HCT116 (cell line): ENCODE results near the gene HHATL.

Experiments used
- CTCF ChIP-seq, 3 experiments: fragments of 200-600 bp in 1 of 3; sonication (generic) in 1 of 3; IDR thresholded peaks in 2 of 3; conservative IDR thresholded peaks in 1 of 3; 2 replicates each; pipeline ENCODE4 v1.5.1; 2012 to 2017; ENCODE audit warnings: low read depth in 2 of 3, low read length in 2 of 3, antibody characterized with exemption in 1 of 3, borderline replicate concordance in 1 of 3, control low read depth in 1 of 3, mild to moderate bottlenecking in 1 of 3, mixed read lengths in 1 of 3, mixed run types in 1 of 3, moderate library complexity in 1 of 3; ENCODE audit not compliant: insufficient read depth in 1 of 3
- EZH2 ChIP-seq: fragments of 200-600 bp; sonication (generic); IDR thresholded peaks from 2 replicates; pipeline ENCODE4 v1.6.1; 2017; ENCODE audit warnings: antibody characterized with exemption, mixed run types
- EZH2phosphoT487 ChIP-seq: fragments of 200-600 bp; IDR thresholded peaks from 2 replicates; pipeline ENCODE4 v1.6.1; 2018; ENCODE audit warnings: antibody characterized with exemption, borderline replicate concordance
- JUND ChIP-seq: IDR thresholded peaks from 2 replicates; pipeline ENCODE4 v1.6.1; 2012
- POLR2A ChIP-seq: IDR thresholded peaks from 2 replicates; pipeline ENCODE4 v1.7.0; 2011; ENCODE audit warnings: borderline replicate concordance; ENCODE audit not compliant: insufficient read depth, insufficient read length; ENCODE audit errors: extremely low read depth
- POLR2AphosphoS5 ChIP-seq: IDR thresholded peaks from 2 replicates; pipeline ENCODE4 v1.6.1; 2011; ENCODE audit warnings: mild to moderate bottlenecking, low read depth, low read length, moderate library complexity
- RAD21 ChIP-seq: IDR thresholded peaks from 2 replicates; pipeline ENCODE4 v1.6.1; 2012; ENCODE audit warnings: low read depth, mild to moderate bottlenecking
- REST ChIP-seq: IDR thresholded peaks from 2 replicates; pipeline ENCODE4 v1.6.1; 2012; ENCODE audit warnings: low read depth
- TCF7L2 ChIP-seq: IDR thresholded peaks from 2 replicates; pipeline ENCODE4 v1.7.0; 2011; ENCODE audit warnings: borderline replicate concordance, inconsistent platforms; ENCODE audit not compliant: insufficient read depth, insufficient read length; ENCODE audit errors: extremely low read depth
- YY1 ChIP-seq: IDR thresholded peaks from 2 replicates; pipeline ENCODE4 v1.6.1; 2011; ENCODE audit warnings: low read length, low read depth, moderate library complexity, mild to moderate bottlenecking; ENCODE audit not compliant: insufficient replicate concordance; ENCODE audit errors: extremely low read depth
- ZFX ChIP-seq: fragments of 450-650 bp; IDR thresholded peaks from 2 replicates; pipeline ENCODE4 v1.6.1; 2017

- TF ChIP-seq EZH2phosphoT487 (no peak), JUND (no peak), CTCF (IDR thresholded peaks at IDR 0.05 in 2 of 3, conservative IDR thresholded peaks at IDR 0.05 in 1 of 3; ENCODE audit: borderline replicate concordance in 1 of 3, insufficient read depth in 1 of 3, low read depth in 2 of 3, low read length in 2 of 3) (no peak), REST (no peak), EZH2 (no peak), POLR2AphosphoS5 (no peak), POLR2A (no peak), ZFX (no peak), YY1 (no peak), TCF7L2 (no peak), RAD21 (no peak)
These were observed 52.8 kb downstream of the HHATL start for GRCh38 chr3:42649783-42650182.
